HG03521 (cell line): ENCODE measurements around the gene SCN1A.
"Not testable (repeated sequence)": the region's sequence is repeated elsewhere in the genome, so short reads cannot be mapped to it uniquely, and the experiment has no call there.

Experiments
- ATAC-seq: cut with Tn5 transposase; IDR thresholded peaks from one replicate; pipeline ENCODE4 v1.9.1; 2021; ENCODE audit warnings: mild to moderate bottlenecking, moderate library complexity; ENCODE audit not compliant: unreplicated experiment

SCN1A gene

GRCh38 chr2:166127217-166128155 lies at the start of gene SCN1A:
SCN1A (minus strand) TSS chr2:166128020; CDS start chr2:166073621, 54,399 bp downstream.
- ATAC-seq, result no peak

DNA sequence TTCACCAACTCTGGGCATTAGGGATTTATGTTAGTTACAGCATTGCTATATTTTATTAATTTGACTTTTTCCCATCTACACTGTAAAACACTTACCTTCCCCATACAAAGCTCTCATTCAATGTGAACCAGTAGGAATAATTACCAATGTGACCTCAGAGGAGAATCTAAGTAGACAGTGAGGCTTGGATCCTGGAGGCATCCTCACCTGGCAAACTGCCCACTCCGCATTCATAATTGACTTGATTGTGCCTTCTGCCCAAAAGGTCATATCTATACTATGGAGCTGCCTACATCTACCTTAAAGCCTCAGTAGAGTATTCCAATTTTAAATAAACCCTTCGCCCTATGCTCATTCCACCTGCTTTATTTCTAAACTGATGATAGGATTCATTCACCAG lies 45.4 kb upstream of the SCN1A start:
- no peak for ATAC-seq

- no peak for ATAC-seq
Measured at GRCh38 chr2:166171216-166171615, 43.4 kb upstream of the SCN1A start.

DNA sequence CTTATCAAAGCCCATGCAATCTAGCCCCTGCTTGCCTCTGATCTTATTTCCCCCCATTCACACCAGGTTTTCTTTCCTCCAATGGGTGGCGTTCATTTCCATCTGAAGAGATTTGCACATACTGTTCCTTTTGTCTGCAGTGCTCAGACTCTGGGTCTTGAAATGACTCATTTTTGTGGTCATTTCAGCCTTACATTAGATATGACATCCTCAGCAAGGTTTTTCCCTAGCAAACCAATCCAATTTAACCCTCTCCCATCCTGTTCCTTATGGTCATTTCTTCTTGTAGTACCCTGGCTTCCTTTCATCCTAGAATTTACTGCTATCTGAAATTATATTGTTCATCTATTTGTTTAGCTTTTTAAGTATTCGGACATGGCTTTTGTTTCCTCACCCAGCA lies 42.5 kb upstream of the SCN1A start:
- ATAC-seq, result no peak

GRCh38 chr2:166167449-166167848 lies 39.6 kb upstream of the SCN1A start:
- ATAC-seq, result no peak

- ATAC-seq, result no peak
Measured at GRCh38 chr2:166163775-166164174, 36.0 kb upstream of the SCN1A start.

DNA sequence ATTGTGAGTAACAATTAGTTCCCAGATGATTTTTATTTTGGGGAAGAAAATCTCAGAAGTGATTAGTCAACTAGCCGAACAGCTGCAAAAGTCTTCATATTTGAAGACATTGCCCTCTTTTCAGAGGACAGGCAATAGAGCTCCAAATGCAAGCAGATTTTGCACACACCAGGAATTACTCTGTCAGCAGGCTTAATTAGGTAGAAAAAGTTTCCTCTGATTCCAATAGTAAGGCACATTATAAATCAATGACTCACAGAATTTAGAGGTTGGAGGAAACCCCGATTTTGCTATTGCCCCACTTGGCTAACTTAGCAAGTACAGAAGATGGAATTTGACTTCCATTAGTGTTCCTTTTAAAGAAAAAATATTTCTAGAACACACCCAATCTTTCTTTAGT lies 30.7 kb upstream of the SCN1A start:
- ATAC-seq, result no peak

- ATAC-seq, result no peak
Measured at GRCh38 chr2:166157578-166157977, 29.8 kb upstream of the SCN1A start.

GRCh38 chr2:166156985-166157490 lies 29.2 kb upstream of the SCN1A start:
- no peak for ATAC-seq

DNA sequence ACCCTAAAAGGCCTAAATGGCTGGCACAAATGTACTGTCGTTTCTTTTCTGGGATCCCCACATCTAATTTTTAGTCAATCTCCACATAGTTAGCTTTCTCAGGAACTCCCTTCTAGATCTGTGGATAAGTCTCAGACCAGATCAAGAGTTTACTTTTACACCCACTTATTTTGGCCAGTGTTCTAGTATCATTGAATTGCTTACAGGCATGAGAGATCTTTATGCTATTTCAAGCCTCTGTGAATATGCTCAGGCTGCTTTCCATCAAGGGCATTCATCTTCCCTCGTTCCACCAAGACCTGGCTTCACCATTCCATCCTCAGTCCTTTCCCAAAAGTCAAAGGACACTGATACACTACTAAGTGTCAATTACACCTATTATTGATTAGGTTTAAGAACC lies 27.8 kb upstream of the SCN1A start:
- ATAC-seq, result no peak

DNA sequence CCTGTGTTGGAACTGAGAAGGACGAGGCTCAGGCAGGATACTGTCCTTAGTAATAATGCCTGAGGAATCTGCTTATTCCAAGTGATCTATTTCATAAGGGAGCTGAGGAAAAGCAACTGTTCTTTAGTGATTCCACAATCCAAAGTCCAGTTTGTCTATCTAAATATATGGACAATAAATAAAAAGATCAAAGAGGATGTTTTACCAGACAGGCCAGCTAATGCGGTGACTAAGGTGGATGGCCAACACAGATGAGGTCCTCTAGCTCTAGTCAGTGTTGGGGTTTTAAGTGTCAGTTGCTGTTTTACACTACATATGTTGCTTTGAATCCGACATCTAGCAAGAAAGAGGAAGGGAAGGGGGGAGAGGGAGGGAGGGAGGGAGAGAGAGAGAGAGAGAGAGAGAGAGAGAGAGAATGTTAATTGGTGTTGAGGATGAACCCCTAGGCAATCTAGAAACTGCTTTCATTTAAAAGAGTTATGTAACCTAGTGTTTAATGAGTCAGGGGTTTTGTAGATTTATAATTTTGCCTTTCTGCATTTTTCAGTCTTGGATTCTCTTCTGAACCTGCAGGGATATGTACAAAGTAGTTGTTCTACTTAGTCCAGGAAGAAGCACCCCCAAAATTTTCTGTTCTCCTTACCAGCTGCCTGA lies 27.0 kb upstream of the SCN1A start:
- ATAC-seq, result no peak

GRCh38 chr2:166152064-166152463 lies 24.2 kb upstream of the SCN1A start:
- ATAC-seq, result no peak

DNA sequence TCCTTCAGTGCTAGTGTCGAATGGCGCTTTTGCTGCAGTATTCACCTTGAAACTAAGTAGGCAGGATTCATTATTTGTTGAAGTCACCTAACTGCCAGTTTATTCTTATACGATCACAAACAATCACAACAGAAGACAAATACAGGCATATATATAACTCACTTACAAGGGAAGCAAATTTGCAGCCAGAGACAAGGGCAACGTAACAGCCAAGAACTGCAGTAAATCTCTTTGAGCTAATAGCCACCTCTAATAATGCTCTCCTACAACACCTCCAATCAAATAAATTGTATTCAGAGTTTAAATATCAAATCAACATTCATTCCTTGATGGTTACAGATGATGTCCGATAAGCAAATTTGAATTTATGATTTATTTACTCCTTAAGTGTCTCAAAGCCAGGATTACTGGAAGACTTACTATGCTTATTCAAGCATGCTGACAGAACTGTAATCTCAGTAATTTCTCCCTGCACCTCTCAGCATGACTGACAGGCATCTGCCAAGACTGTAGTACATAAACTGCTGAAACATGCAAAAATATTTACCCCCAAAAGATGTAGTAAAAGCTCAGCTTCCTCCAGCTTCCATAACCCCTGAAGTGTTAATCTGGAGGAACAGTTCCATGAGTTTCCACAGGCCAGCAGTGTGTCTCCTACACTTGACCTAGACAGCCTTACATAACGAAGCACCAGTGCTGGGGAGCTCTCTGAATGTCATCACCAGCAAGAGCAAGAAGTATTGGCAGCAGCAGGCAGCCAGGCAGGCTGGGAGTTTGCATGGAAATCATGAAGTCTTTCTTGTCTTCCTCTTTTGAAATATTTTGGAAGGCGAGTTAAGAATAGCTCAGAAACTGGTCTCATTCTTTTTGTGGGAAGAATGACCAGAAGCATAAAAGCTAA lies 20.9 kb upstream of the SCN1A start:
- no peak for ATAC-seq

DNA sequence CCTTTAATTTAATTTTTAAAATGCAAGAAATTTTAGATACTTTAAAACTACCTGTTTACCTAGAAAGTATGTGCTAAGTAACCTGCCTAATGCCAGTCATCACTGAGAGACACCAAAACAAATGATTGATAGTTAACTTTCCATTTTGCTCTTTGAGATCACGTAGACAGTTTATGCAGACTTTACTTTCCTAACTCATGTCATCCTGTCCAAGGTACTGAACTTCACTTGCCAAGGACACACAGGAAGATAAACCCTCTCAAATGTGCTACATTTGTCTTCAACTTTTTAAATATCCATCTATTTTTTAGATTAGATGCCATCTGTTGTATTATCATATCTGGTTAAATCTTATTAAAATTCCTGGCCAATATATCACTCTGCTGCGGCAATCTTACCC lies 20.1 kb upstream of the SCN1A start:
- no peak for ATAC-seq

DNA sequence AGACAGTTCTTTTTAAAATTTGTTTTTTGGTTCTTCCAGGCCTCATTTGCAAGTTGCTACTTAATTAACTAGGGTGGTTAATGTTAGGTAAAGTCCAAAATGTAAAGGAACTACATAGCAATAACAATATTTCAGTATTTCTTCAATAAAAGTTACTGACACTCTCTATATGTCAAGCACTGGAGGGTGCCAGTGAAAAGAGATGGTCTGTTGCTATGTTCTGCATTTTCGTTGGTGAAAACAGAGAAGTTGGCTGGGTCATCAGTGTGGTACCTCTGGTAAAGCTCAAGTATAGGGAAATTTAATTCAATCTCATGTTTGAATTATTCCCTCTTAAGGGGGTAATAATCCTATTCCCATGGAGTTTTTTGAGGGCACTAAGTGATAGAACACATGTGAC lies 16.3 kb upstream of the SCN1A start:
- ATAC-seq, result no peak

- no peak for ATAC-seq
Measured at GRCh38 chr2:166140932-166141331, 13.1 kb upstream of the SCN1A start.

GRCh38 chr2:166140475-166140874 lies 12.7 kb upstream of the SCN1A start:
- no peak for ATAC-seq

DNA sequence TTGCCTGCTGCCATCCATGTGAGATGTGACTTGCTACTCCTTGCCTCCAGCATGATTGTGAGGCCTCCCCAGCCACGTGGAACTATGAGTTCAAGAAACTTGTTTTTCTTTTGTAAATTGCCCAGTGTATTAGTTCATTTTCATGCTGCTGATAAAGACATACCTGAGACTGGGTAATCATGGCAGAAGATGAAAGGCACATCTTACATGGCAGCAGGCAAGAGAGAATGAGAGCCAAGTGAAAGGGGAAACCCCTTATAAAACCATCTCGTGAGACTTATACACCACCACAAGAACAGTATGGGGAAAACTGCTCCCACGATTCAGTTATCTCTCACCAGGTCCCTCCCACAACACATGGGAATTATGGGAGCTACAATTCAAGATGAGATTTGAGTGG lies 11.7 kb upstream of the SCN1A start:
- ATAC-seq, result not testable (repeated sequence)

DNA sequence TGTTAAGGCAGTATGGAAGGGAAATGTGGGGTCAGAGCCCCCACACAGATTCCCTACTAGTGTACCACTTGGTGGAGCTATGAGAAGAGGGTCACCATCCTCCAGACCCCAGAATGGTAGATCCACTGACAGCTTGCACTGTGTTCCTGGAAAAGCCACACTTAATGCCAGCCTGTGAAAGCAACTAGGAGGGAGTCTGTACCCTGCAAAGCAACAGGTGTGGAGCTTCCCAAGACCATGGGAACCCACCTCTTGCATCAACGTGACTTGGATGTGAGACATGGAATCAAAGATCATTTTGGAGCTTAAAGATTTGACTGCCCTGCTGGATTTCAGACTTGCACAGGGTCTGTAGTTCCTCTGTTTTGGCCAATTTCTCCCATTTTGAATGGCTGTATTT lies 10.8 kb upstream of the SCN1A start:
- ATAC-seq, result no peak

GRCh38 chr2:166138144-166138543 lies 10.3 kb upstream of the SCN1A start:
- ATAC-seq, result no peak

- no peak for ATAC-seq
Measured at GRCh38 chr2:166137331-166137730, 9.5 kb upstream of the SCN1A start.
